Mucosa of stomach (tissue), 1 donor: Measurements from ENCODE around the gene SUSD5.

ENCODE experiments used
- H3K27me3 ChIP-seq: one replicate; pipeline ENCODE4 v1.7.0; 2013; ENCODE audit warnings: mild to moderate bottlenecking, low read length; ENCODE audit not compliant: control insufficient read depth, insufficient read depth
- H3K36me3 ChIP-seq: one replicate; pipeline ENCODE4 v1.7.0; 2013; ENCODE audit warnings: low read length; ENCODE audit not compliant: control insufficient read depth, insufficient read depth
- H3K4me1 ChIP-seq: one replicate; pipeline ENCODE4 v1.7.0; 2013; ENCODE audit warnings: mild to moderate bottlenecking, low read length; ENCODE audit not compliant: control insufficient read depth, insufficient read depth
- H3K4me3 ChIP-seq: one replicate; pipeline ENCODE4 v1.7.0; 2013; ENCODE audit warnings: low read length
- H3K9ac ChIP-seq: one replicate; pipeline ENCODE4 v1.7.0; 2013; ENCODE audit warnings: mild to moderate bottlenecking, low read length, moderate library complexity
- H3K9me3 ChIP-seq: one replicate; pipeline ENCODE4 v1.7.0; 2013; ENCODE audit warnings: mild to moderate bottlenecking, low read length, moderate library complexity; ENCODE audit not compliant: control insufficient read depth
- donor health status: Pancreatic carcinoma.

The SUSD5 gene

DNA sequence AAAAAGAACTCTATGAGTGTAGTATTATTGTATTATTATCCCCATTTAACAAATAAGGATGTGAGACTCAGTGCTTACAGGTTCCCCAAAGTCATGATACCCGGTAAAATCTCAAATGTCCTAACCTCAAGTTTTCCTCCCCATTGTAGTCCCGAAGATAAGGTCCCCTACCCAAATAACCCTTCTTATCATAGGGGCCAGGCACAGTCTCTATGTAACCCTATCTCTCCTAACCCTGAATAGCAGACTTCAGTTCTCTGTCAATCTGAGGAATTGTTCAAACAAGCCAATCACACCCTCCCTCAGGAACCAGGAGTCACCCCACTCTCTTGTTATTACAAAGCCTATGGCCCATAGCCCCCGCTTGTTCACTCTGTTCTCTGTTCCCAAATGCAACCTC, 10.5 kb upstream of the SUSD5 start:
- Histone ChIP-seq H3K4me3 (no peak overlapping the region), H3K9ac (no peak overlapping the region), H3K4me1 (no peaks in the 10 kb centered on the region), H3K36me3 (no peaks in the 10 kb centered on the region), H3K27me3 (no peaks in the 10 kb centered on the region), H3K9me3 (no peaks in the 10 kb centered on the region)

DNA sequence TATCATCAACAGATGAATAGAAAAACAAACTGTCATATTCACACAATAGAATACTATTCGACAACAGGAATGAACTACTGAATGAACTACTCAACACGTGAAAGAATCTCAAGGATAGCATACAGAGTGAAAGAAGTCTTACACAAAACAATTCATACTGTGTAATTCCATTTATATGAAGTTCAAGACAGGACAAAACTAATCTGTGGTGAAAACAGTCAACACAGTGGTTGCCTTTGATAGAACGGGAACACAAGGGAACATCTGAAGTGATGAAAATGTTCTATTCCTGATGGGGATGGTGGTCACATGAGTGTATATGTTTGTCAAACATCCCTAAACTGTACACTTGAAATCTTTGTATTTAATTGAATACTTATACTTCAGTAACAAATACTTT, 2.6 kb upstream of the SUSD5 start:
- peaks cover 6% of the 10 kb centered on the region for H3K4me1 ChIP-seq
- no peaks in the 10 kb centered on the region for H3K9me3 ChIP-seq
- H3K9ac ChIP-seq: no peak overlapping the region
- H3K4me3 ChIP-seq: no peak overlapping the region
- H3K27me3 ChIP-seq: peaks cover 40% of the 10 kb centered on the region
- H3K36me3 ChIP-seq: no peaks in the 10 kb centered on the region

DNA sequence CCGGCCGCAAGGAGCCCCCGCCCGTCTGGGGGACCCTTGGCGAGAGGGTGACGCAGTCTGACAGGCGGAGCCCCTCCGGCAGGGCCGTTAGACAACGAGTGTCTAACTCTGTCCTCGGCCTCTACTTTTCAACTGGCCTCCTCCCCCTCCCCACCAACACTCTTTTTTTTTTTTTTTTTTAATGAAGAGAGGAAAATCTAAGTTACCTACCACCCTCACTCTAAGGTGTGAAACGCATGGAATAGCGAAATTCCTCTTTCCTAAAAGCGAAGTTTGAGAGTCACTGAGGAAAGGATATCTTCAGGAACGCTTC, 521 bp upstream of the SUSD5 start:
- Histone ChIP-seq H3K27me3 (peaks cover 45% of the 10 kb centered on the region), H3K4me3 (no peak overlapping the region)

DNA sequence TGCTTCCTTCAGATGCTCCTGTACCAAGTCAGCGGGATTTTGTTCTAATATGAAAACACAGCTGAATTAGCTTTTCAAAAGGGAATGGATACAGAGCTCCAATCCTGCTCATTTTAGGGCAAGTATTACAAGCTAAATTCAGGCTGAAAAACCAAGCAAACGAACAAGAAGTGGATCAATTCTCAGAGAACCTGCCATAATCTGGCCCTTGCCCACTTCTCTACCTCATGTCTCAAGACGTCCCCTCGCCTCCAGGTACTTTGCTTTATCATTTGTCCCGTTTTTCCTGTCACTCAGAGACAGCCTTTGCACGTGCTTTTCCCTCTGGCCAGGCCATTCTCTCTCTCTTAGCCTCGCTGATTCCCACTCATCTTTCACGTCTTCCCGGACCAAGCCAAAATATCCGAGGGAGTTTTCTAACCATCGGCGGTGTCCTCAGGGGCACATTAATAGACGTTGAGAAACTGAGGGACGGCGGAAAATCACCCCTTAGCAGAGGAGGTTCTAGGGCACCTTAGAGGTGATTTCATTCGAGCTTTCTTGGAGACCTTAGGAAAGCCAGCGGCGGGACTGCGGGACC, 654 bp downstream of the SUSD5 start:
- no peaks in the 10 kb centered on the region for H3K36me3 ChIP-seq
- H3K9me3 ChIP-seq: no peaks in the 10 kb centered on the region
- H3K27me3 ChIP-seq: peaks cover 43% of the 10 kb centered on the region
- H3K4me3 ChIP-seq: no peak overlapping the region
- no peak overlapping the region for H3K9ac ChIP-seq
- H3K4me1 ChIP-seq: peaks cover 6% of the 10 kb centered on the region

More for the DNA sequence above, 521 bp upstream of the SUSD5 start:
- no peak overlapping the region for H3K9ac ChIP-seq
- H3K36me3 ChIP-seq: no peaks in the 10 kb centered on the region
- H3K9me3 ChIP-seq: no peaks in the 10 kb centered on the region
- H3K4me1 ChIP-seq: peaks cover 6% of the 10 kb centered on the region

DNA sequence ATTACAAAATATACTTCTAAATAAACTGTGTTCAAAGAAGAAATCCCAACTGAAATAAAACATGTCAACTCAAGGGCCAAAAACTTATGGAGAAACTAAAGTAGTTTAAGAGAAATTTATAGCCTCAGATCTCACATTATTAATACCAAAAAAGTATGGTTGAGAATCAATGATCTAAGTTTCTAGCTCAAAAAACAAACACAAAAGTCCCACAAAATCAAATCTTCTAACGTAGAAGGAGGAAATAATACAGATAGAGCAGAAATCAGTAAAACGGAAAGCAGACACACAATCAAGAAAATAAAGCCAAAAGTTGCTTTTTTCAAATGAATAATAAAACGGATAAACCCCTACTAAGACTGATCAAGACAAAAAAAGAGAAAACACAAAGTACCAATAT, 2.9 kb downstream of the SUSD5 start:
- Histone ChIP-seq H3K9me3 (no peaks in the 10 kb centered on the region), H3K9ac (no peak overlapping the region), H3K4me3 (no peak overlapping the region), H3K36me3 (no peaks in the 10 kb centered on the region), H3K27me3 (peaks cover 43% of the 10 kb centered on the region), H3K4me1 (peaks cover 6% of the 10 kb centered on the region)

DNA sequence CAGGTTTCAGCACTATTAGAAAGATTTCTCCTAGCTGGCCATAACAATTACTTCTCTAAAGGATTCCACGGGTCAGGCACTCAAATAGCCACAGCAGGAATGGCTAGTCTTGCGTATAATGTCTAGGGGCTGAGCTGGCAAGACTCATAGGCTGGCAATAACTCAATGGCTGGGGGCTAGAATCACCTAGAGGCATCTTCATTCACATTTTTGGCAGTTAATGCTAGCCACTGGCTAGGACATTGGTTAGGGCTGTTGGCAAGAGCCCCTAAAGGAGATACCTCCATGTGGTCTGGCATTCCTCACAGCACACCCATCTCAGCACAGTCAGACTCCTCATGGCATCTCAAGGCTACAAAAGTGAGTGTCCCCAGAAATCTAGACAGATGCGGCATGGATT, 6.2 kb downstream of the SUSD5 start:
- H3K36me3 ChIP-seq: no peaks in the 10 kb centered on the region
- no peak overlapping the region for H3K9ac ChIP-seq
- H3K9me3 ChIP-seq: no peaks in the 10 kb centered on the region
- H3K4me1 ChIP-seq: no peaks in the 10 kb centered on the region
- no peak overlapping the region for H3K4me3 ChIP-seq
- H3K27me3 ChIP-seq: peaks cover 16% of the 10 kb centered on the region

DNA sequence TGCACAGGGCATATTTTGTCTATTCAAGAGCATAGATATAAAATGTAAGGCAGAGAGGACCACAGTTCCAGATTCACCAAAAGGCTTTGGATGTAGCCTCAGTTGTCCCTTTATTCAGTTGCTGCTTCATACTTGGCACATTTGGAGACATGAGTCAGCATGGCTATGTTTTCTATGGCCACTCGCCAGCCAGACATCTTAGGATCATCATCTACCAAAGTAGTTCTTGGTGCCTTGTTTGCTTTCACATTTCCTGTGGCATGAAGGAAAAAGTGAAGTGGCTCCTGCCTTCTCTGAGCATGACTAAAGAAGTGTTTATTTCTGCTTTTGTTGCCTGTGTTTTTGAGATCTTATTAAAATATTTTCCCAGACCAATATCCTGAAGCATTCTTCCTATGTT, 7.2 kb downstream of the SUSD5 start:
- H3K9ac ChIP-seq: no peak overlapping the region
- H3K9me3 ChIP-seq: no peaks in the 10 kb centered on the region
- peaks cover 12% of the 10 kb centered on the region for H3K27me3 ChIP-seq
- no peak overlapping the region for H3K4me3 ChIP-seq
- H3K4me1 ChIP-seq: no peaks in the 10 kb centered on the region
- no peaks in the 10 kb centered on the region for H3K36me3 ChIP-seq

DNA sequence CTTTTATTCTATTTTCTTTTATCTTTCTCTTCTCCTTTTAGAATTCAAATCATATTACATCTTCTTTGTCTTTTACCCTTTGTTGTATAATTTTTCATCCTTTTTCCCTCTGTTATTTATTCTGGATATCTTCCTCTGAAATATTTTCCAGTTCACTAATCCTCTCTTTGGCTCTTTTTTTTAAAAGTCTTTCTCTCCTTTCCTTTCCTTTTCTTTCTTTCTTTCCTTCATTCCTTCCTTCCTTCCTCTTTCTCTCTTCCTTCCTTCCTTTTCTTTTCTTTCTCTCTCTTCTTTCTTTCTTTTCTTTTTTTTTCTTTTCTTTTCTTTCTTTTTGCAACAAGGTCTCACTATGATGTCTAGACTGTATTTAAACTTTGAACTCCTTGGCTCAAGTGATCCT, 9.3 kb downstream of the SUSD5 start:
- Histone ChIP-seq H3K36me3 (no peaks in the 10 kb centered on the region), H3K4me3 (no peak overlapping the region), H3K9me3 (no peaks in the 10 kb centered on the region), H3K9ac (no peak overlapping the region), H3K4me1 (no peaks in the 10 kb centered on the region), H3K27me3 (peaks cover 4% of the 10 kb centered on the region)

DNA sequence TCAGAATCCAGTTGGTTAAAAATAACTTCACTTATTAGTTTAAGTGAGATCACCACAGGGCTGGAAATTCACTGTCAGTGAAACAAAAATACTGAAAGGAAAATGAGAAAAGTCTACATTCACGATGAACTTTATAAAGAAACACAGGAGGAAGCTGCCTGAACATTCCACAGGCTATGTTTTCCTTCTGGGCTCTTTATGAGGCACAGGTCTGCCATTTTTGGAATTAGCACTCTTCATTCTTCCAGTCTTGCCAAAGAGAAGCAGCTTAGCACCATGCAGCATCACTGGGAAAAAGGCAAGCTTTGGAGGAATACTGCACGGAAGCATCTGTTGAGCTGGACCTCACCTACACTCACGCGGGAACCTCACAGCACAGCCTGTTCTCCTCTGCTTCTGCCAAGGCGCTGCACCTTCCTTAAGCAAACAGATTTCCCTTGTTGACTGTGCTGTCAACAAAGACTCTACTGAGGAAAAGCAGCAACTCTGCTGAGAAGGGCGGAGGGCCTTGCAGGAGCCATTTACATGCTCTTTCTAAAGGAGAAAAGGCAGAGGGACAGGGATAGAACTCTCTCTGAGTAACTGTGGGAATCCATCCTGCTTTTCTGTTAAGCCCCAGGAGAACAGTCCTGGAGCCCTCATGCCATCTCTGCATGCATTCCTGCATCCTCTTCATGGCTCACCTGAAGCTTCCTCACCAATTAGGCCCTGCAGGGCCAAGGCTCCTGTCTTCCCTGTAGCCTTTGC, 15.7 kb downstream of the SUSD5 start:
- no peaks in the 10 kb centered on the region for H3K9me3 ChIP-seq
- no peak overlapping the region for H3K9ac ChIP-seq
- peaks cover 14% of the 10 kb centered on the region for H3K4me1 ChIP-seq
- peaks cover 4% of the 10 kb centered on the region for H3K27me3 ChIP-seq
- H3K36me3 ChIP-seq: no peaks in the 10 kb centered on the region
- H3K4me3 ChIP-seq: no peak overlapping the region

DNA sequence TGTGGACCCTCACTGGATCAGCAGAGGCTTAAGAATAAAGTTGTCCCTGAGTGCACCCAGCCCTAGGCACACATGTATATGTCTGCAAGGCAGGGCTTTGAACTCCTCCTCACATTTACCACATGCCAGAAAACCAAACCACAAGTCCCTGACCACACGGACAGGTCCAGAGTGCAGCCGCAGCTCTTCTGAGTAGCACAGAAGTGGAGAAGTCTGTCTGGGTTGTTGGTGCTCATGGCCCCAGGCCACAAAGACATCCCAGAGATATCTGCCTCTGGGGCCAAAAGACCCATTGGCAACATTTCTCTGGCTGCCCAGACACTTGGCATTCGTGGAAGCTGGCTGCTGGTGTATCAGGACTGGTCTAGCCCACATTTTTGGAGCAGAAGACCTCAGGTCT, 17.4 kb downstream of the SUSD5 start:
- Histone ChIP-seq H3K36me3 (no peaks in the 10 kb centered on the region), H3K27me3 (no peaks in the 10 kb centered on the region), H3K4me3 (no peak overlapping the region), H3K9me3 (no peaks in the 10 kb centered on the region), H3K4me1 (peaks cover 14% of the 10 kb centered on the region), H3K9ac (no peak overlapping the region)

DNA sequence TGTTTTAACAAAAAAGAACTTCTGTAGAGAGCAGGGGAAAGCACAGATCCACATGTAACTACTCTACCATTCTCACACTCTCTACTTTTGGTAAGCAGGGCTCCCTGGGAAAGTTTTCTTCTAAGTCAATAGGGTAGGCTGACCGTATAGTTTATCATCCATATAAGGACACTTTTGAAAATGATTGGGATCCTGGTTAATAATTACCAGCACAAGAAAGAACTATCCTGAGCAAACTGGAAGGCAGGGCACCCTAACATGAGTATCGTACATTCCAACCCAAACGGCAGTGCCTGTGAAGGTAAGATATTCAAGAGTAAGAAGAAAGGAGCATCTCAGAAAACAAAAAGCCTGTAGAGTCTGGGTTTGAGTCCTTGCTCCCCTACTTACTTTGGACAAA, 22.1 kb downstream of the SUSD5 start:
- Histone ChIP-seq H3K4me3 (no peak overlapping the region), H3K9me3 (no peaks in the 10 kb centered on the region), H3K27me3 (no peaks in the 10 kb centered on the region), H3K36me3 (no peaks in the 10 kb centered on the region), H3K4me1 (no peaks in the 10 kb centered on the region), H3K9ac (no peak overlapping the region)

DNA sequence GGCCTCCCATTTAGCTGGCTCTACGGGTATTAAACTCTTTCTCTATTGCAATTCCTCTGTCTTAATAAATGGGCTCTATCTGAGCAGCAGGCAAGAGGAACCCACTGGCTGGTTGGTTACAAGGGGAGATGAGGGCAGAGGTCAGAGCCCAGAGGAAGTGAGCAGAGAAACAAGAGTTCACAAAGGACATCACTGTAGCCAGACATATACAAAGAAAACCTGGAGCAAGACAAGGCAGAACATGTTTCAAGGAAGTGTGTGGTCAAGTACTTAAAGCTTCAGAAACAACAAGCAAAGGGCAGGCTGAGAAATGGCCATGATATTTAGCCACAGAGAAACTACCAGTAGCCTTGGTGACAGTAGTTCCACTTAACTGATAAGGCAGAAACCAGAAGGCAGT, 24.3 kb downstream of the SUSD5 start:
- H3K4me3 ChIP-seq: no peak overlapping the region
- no peak overlapping the region for H3K9ac ChIP-seq
- H3K36me3 ChIP-seq: no peaks in the 10 kb centered on the region
- H3K4me1 ChIP-seq: no peaks in the 10 kb centered on the region
- no peaks in the 10 kb centered on the region for H3K9me3 ChIP-seq
- H3K27me3 ChIP-seq: no peaks in the 10 kb centered on the region

DNA sequence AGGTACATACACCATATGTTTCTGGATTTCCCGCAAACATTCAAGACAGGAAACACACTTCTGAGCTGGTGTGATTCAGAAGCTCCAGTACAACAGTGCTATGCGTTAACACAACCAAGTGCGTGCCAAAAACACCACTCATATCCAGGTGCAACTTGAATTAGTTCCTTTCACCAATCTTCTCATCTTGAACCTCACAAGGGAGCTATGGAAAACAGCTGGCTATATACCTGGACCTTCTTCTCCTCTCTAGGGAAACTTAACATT, 31.3 kb downstream of the SUSD5 start:
- Histone ChIP-seq H3K9me3 (no peaks in the 10 kb centered on the region), H3K36me3 (no peaks in the 10 kb centered on the region), H3K9ac (no peak overlapping the region), H3K4me1 (no peaks in the 10 kb centered on the region), H3K27me3 (no peaks in the 10 kb centered on the region), H3K4me3 (no peak overlapping the region)
